ENCODE data around the gene AHR. TPM values are rescaled to one million over a fixed set of nuclear protein-coding genes. Genes with fewer than 3 reads are reported as not detected.

Gene AHR
- total RNA-seq, 1 experiment from 2014 or later: 61.3 TPM

DNA sequence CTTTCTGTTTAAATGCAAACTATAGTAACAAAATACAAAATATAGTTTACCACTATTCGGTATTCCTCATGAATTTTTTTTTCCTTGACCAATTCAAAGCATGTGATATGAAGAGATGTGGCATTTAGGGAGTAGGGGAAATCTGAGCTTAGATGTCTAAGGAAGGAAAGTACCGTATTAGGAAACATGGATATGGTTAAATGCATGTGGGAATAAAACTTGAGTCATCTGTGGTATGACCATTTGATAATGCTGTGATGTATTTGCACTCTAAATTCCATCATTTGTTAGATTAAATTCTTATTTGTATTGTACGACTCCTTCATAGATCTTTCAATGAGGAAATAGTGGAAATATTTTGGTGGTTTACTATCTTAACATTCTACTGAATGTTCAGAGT is 19.7 kb downstream of the AHR start:
- DNase-seq: no peak
- H3K9me3 ChIP-seq (ENCODE audit: insufficient read depth, low read depth): no peaks in the 10 kb centered on the region; the same call in 1 of the 2 replicates
- no peak overlapping the region for H3K4me2 ChIP-seq
- no peak overlapping the region for H3K27ac ChIP-seq
- H3K79me2 ChIP-seq (ENCODE audit: low read depth): peaks cover 81% of the 10 kb centered on the region
- no peaks in the 10 kb centered on the region for H3K27me3 ChIP-seq (ENCODE audit: insufficient read depth, low read depth)
- no TSS peak for BruUV-seq (replicated peaks)
- ChIA-PET CTCF (no interaction called here), POLR2A (ENCODE audit: unreplicated experiment) (no interaction called here)
- peaks cover under 1% of the 10 kb centered on the region; the same call in 1 of the 2 replicates for H3F3A ChIP-seq (ENCODE audit: insufficient read depth, low read depth)
- no peak overlapping the region for H3K4me3 ChIP-seq
- TF ChIP-seq, protein P1, sequence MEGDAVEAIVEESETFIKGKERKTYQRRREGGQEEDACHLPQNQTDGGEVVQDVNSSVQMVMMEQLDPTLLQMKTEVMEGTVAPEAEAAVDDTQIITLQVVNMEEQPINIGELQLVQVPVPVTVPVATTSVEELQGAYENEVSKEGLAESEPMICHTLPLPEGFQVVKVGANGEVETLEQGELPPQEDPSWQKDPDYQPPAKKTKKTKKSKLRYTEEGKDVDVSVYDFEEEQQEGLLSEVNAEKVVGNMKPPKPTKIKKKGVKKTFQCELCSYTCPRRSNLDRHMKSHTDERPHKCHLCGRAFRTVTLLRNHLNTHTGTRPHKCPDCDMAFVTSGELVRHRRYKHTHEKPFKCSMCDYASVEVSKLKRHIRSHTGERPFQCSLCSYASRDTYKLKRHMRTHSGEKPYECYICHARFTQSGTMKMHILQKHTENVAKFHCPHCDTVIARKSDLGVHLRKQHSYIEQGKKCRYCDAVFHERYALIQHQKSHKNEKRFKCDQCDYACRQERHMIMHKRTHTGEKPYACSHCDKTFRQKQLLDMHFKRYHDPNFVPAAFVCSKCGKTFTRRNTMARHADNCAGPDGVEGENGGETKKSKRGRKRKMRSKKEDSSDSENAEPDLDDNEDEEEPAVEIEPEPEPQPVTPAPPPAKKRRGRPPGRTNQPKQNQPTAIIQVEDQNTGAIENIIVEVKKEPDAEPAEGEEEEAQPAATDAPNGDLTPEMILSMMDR (conservative IDR thresholded peaks at IDR 0.05): no peak
- TF ChIP-seq EZH2 (IDR thresholded peaks at IDR 0.05; ENCODE audit: low read depth): no peak
- H3K4me1 ChIP-seq (replicated peaks; ENCODE audit: insufficient read depth): no peaks in the 10 kb centered on the region
- H3K9me2 ChIP-seq (ENCODE audit: insufficient read depth): no peaks in the 10 kb centered on the region
- H4K20me1 ChIP-seq (ENCODE audit: insufficient read depth): peaks cover 5% of the 10 kb centered on the region; the same call in 1 of the 2 replicates
- H3K36me3 ChIP-seq (ENCODE audit: low read depth): peaks cover 46% of the 10 kb centered on the region
- H2AFZ ChIP-seq: no peak overlapping the region
- intact Hi-C loops (cut with micrococcal nuclease; ENCODE audit: unreplicated experiment): no loop called here

DNA sequence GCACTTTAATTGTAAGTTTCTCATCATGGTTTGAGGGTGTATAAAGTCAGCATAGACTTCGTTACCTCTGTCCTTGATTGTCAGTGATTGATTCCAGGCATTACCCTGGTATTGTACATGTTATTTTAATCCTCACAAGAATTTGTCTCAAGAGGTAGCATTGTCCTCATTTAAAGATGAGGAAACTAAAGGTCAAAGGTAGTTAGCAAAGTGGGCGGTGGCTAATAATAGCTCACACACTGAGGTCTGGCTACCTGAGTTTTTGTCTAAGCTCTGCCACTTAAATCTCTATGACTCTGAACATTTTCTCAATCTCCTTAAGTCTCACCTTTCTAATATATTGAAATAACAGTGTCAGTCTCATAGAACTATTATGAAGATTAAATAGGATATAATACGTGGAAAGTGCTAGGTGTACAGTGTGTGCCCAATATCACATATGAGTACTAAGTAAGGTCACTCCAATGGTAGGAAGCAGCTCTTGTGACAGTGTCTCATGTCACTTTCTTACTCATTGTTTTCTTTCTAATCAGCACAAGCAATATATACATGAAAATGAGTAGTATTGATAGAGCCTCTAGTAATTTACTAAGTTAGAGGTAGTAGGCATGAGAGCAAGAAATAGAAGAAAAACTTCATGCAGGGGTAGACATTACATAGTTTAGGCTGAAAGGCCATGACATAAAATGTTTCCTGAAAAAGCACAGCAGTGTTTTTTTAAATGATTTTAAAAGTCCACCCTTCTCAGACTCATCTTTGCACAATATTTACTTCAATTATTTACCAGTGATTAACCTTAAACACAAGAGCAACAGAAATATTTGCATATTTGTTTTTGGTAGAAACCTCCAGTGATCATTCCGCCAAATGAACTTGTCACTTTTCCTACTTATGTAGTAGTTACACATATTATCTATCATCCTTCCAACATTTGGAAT is 21.0 kb downstream of the AHR start:
- BruUV-seq (replicated peaks): no TSS peak
- no peak for TF ChIP-seq EZH2 (IDR thresholded peaks at IDR 0.05; ENCODE audit: low read depth)
- TF ChIP-seq, protein P1 (conservative IDR thresholded peaks at IDR 0.05): no peak

DNA sequence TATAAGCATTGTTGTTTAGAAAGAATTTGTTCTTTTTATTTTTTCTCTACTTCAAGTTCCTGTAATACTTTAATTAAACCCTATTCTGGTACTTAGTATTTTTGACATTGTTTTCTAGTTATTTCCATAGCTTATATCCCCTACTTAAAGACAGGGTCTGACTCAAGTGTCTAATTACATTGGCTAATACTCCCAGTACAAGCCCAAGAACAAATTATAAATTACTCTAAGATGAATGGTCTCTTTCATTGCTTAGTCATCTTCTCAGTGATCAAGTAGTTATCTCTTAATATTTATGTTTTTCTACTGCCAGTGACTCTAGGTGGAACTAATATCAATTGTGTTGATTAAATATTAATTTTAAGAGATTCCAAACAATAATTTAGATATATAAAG is 21.6 kb downstream of the AHR start:
- Histone ChIP-seq H3K36me3 (ENCODE audit: low read depth) (peaks cover 47% of the 10 kb centered on the region), H3F3A (ENCODE audit: insufficient read depth, low read depth) (peaks cover 4% of the 10 kb centered on the region; the same call in 1 of the 2 replicates), H3K9me2 (ENCODE audit: insufficient read depth) (no peaks in the 10 kb centered on the region), H3K4me1 (replicated peaks; ENCODE audit: insufficient read depth) (no peaks in the 10 kb centered on the region), H3K27me3 (ENCODE audit: insufficient read depth, low read depth) (no peaks in the 10 kb centered on the region), H3K9me3 (ENCODE audit: insufficient read depth, low read depth) (no peaks in the 10 kb centered on the region; the same call in 1 of the 2 replicates), H3K4me3 (no peak overlapping the region), H3K79me2 (ENCODE audit: low read depth) (peaks cover 74% of the 10 kb centered on the region), H3K27ac (no peak overlapping the region), H3K4me2 (no peak overlapping the region), H2AFZ (no peak overlapping the region), H4K20me1 (ENCODE audit: insufficient read depth) (peaks cover 5% of the 10 kb centered on the region; the same call in 1 of the 2 replicates)
- TF ChIP-seq, protein P1 (conservative IDR thresholded peaks at IDR 0.05): no peak
- no peak for TF ChIP-seq EZH2 (IDR thresholded peaks at IDR 0.05; ENCODE audit: low read depth)
- intact Hi-C loops (cut with micrococcal nuclease; ENCODE audit: unreplicated experiment): no loop called here
- POLR2A ChIA-PET (ENCODE audit: unreplicated experiment): no interaction called here
- CTCF ChIA-PET: no interaction called here
- BruUV-seq (replicated peaks): no TSS peak
- DNase-seq: no peak

More for the DNA sequence above, 21.0 kb downstream of the AHR start:
- CTCF ChIA-PET: no interaction called here
- Histone ChIP-seq H3K4me3 (no peak overlapping the region), H3K36me3 (ENCODE audit: low read depth) (peaks cover 52% of the 10 kb centered on the region), H3K4me2 (no peak overlapping the region), H3K27ac (no peak overlapping the region), H3K9me2 (ENCODE audit: insufficient read depth) (no peaks in the 10 kb centered on the region), H4K20me1 (ENCODE audit: insufficient read depth) (peaks cover 5% of the 10 kb centered on the region; the same call in 1 of the 2 replicates), H3F3A (ENCODE audit: insufficient read depth, low read depth) (peaks cover 4% of the 10 kb centered on the region; the same call in 1 of the 2 replicates), H3K79me2 (ENCODE audit: low read depth) (peaks cover 80% of the 10 kb centered on the region), H3K27me3 (ENCODE audit: insufficient read depth, low read depth) (no peaks in the 10 kb centered on the region), H3K4me1 (replicated peaks; ENCODE audit: insufficient read depth) (no peaks in the 10 kb centered on the region), H3K9me3 (ENCODE audit: insufficient read depth, low read depth) (no peaks in the 10 kb centered on the region; the same call in 1 of the 2 replicates), H2AFZ (no peak overlapping the region)
- DNase-seq: no peak
- POLR2A ChIA-PET (ENCODE audit: unreplicated experiment): no interaction called here
- intact Hi-C loops (cut with micrococcal nuclease; ENCODE audit: unreplicated experiment): no loop called here
